Neural cell (in vitro differentiated cells): ENCODE measurements around the gene C1orf105. TPM values are rescaled to one million over a fixed set of nuclear protein-coding genes. Genes with fewer than 3 reads are reported as not detected.

Experiments used
- H2AFZ ChIP-seq: fragments of 200-600, 300-800 bp; sonication (generic), shearing (Covaris generic); 2 replicates; pipeline ENCODE4 v1.6.0; 2014; ENCODE audit warnings: low read depth, mild to moderate bottlenecking, antibody characterized with exemption, low read length, moderate library complexity
- H3F3A ChIP-seq: fragments of 200-600 bp; shearing (Covaris generic); 2 replicates; pipeline ENCODE4 v1.6.1; 2016; ENCODE audit warnings: mild to moderate bottlenecking, moderate library complexity, mixed read lengths, antibody characterized with exemption, low read length; ENCODE audit not compliant: insufficient read depth, poor library complexity, severe bottlenecking
- H3K27ac ChIP-seq: fragments of 200-600, 300-800 bp; sonication (generic), shearing (Covaris generic); 2 replicates; pipeline ENCODE4 v1.5.1; 2014; ENCODE audit warnings: mild to moderate bottlenecking, low read length, moderate library complexity
- H3K27me3 ChIP-seq: fragments of 300-800, 200-600 bp; sonication (generic), shearing (Covaris generic); 2 replicates; pipeline ENCODE4 v1.6.0; 2014; ENCODE audit warnings: mild to moderate bottlenecking, low read depth, low read length, moderate library complexity; ENCODE audit not compliant: insufficient read depth
- H3K36me3 ChIP-seq: fragments of 300-800, 200-600 bp; sonication (generic), shearing (Covaris generic); 2 replicates; pipeline ENCODE4 v1.5.1; 2014; ENCODE audit warnings: mild to moderate bottlenecking, antibody characterized with exemption, low read length, moderate library complexity; ENCODE audit not compliant: insufficient read depth
- H3K4me2 ChIP-seq: fragments of 300-800, 200-600 bp; sonication (generic), shearing (Covaris generic); 2 replicates; pipeline ENCODE4 v1.6.0; 2014; ENCODE audit warnings: mild to moderate bottlenecking, low read length
- H3K4me3 ChIP-seq: fragments of 300-800, 200-600 bp; sonication (generic), shearing (Covaris generic); 2 replicates; pipeline ENCODE4 v1.5.1; 2014; ENCODE audit warnings: mild to moderate bottlenecking, low read length, moderate library complexity
- H3K79me2 ChIP-seq: fragments of 200-600 bp; shearing (Covaris generic); replicated peaks from 2 replicates; pipeline ENCODE4 v1.6.0; 2014; ENCODE audit warnings: mild to moderate bottlenecking, low read length, moderate library complexity; ENCODE audit not compliant: insufficient read depth
- H3K9ac ChIP-seq: fragments of 300-800, 200-600 bp; sonication (generic), shearing (Covaris generic); 2 replicates; pipeline ENCODE4 v1.6.1; 2016; ENCODE audit warnings: mild to moderate bottlenecking, low read length, mixed read lengths
- H3K9me2 ChIP-seq: fragments of 200-600 bp; shearing (Covaris generic); 2 replicates; pipeline ENCODE4 v1.6.1; 2016; ENCODE audit warnings: mild to moderate bottlenecking, low read length, mixed read lengths; ENCODE audit not compliant: insufficient read depth
- H3K9me3 ChIP-seq: fragments of 200-600, 300-800 bp; sonication (generic), shearing (Covaris generic); 2 replicates; pipeline ENCODE4 v1.6.1; 2016; ENCODE audit warnings: mild to moderate bottlenecking, mixed run types, low read length, moderate library complexity, mixed read lengths
- H4K20me1 ChIP-seq: fragments of 200-600 bp; shearing (Covaris generic); 2 replicates; pipeline ENCODE4 v1.6.1; 2016; ENCODE audit warnings: mild to moderate bottlenecking, mixed run types; ENCODE audit not compliant: insufficient read depth
- CTCF ChIP-seq: fragments of 450-650 bp; IDR thresholded peaks from 2 replicates; pipeline ENCODE4 v1.5.1; 2014; ENCODE audit warnings: antibody characterized with exemption, mild to moderate bottlenecking, moderate library complexity; ENCODE audit not compliant: poor library complexity, severe bottlenecking
- EP300 ChIP-seq: fragments of 450-650 bp; conservative IDR thresholded peaks from 2 replicates; pipeline ENCODE4 v1.6.1; 2014; ENCODE audit warnings: antibody characterized with exemption, mild to moderate bottlenecking, moderate library complexity; ENCODE audit not compliant: poor library complexity, severe bottlenecking
- EZH2 ChIP-seq: fragments of 200-600, 300-800 bp; shearing (Covaris generic), sonication (generic); IDR thresholded peaks from 2 replicates; pipeline ENCODE4 v1.6.1; 2014; ENCODE audit warnings: antibody characterized with exemption, low read length, borderline replicate concordance, mild to moderate bottlenecking; ENCODE audit not compliant: insufficient read depth, poor library complexity, severe bottlenecking
- MXI1 ChIP-seq: fragments of 450-650 bp; conservative IDR thresholded peaks from 2 replicates; pipeline ENCODE4 v1.6.1; 2014; ENCODE audit warnings: antibody characterized with exemption, mild to moderate bottlenecking; ENCODE audit not compliant: poor library complexity, severe bottlenecking
- POLR2AphosphoS5 ChIP-seq: IDR thresholded peaks from 2 replicates; pipeline ENCODE4 v1.6.1; 2012
- RAD21 ChIP-seq: fragments of 450-650 bp; conservative IDR thresholded peaks from 2 replicates; pipeline ENCODE4 v1.6.1; 2014; ENCODE audit warnings: antibody characterized with exemption, mild to moderate bottlenecking, moderate library complexity
- REST ChIP-seq: IDR thresholded peaks from 2 replicates; pipeline ENCODE4 v1.6.1; 2012; ENCODE audit warnings: borderline replicate concordance
- SMC3 ChIP-seq: fragments of 450-650 bp; conservative IDR thresholded peaks from 2 replicates; pipeline ENCODE4 v1.6.1; 2014; ENCODE audit warnings: antibody characterized with exemption, mild to moderate bottlenecking, moderate library complexity; ENCODE audit not compliant: poor library complexity
- TAF1 ChIP-seq: IDR thresholded peaks from 2 replicates; pipeline ENCODE4 v1.6.1; 2012; ENCODE audit warnings: low read depth
- polyA plus RNA-seq: library from polyadenylated mRNA; depleted of rRNA; stranded (reverse); fragments of >200 nt; gene quantifications from 2 replicates; pipeline ENCODE4 v1.2.3, GENCODE V29; 2014

C1orf105 gene
- polyA plus RNA-seq, 1 donor from 2014 or later = not detected

- no peak overlapping the region for H3K4me2 ChIP-seq
- no peaks in the 10 kb centered on the region for H3K27me3 ChIP-seq
- no peaks in the 10 kb centered on the region for H3K36me3 ChIP-seq
- no peak for TF ChIP-seq RAD21
- TF ChIP-seq SMC3 = no peak
- no peak for TF ChIP-seq TAF1
- TF ChIP-seq REST = no peak
- no peak for TF ChIP-seq CTCF
- TF ChIP-seq EZH2 = no peak
- TF ChIP-seq POLR2AphosphoS5 = no peak
- TF ChIP-seq EP300 = no peak
- TF ChIP-seq MXI1 = no peak
- H3K4me3 ChIP-seq = no peak overlapping the region
- no peaks in the 10 kb centered on the region for H3K9me2 ChIP-seq
- no peaks in the 10 kb centered on the region for H3K9me3 ChIP-seq
- H3K9ac ChIP-seq = no peak overlapping the region
- no peak overlapping the region for H2AFZ ChIP-seq
- H3K79me2 ChIP-seq = no peaks in the 10 kb centered on the region
- no peak overlapping the region for H3K27ac ChIP-seq
- no peaks in the 10 kb centered on the region for H3F3A ChIP-seq
- H4K20me1 ChIP-seq = no peaks in the 10 kb centered on the region
Observed at GRCh38 chr1:172476218-172476811, 55.8 kb downstream of the C1orf105 start.

GRCh38 chr1:172477216-172477615 lies 56.7 kb downstream of the C1orf105 start:
- no peaks in the 10 kb centered on the region for H4K20me1 ChIP-seq
- no peaks in the 10 kb centered on the region for H3K9me2 ChIP-seq
- H3K4me3 ChIP-seq = no peak overlapping the region
- no peaks in the 10 kb centered on the region for H3F3A ChIP-seq
- no peak overlapping the region for H3K4me2 ChIP-seq
- no peak overlapping the region for H3K27ac ChIP-seq
- no peaks in the 10 kb centered on the region for H3K36me3 ChIP-seq
- no peaks in the 10 kb centered on the region for H3K27me3 ChIP-seq
- no peak overlapping the region for H3K9ac ChIP-seq
- no peaks in the 10 kb centered on the region for H3K9me3 ChIP-seq
- H3K79me2 ChIP-seq = no peaks in the 10 kb centered on the region
- H2AFZ ChIP-seq = no peak overlapping the region
- TF ChIP-seq CTCF (no peak), REST (no peak), RAD21 (no peak), MXI1 (no peak)
